T47D (cell line): Measurements from ENCODE around the gene LRP1-AS.
A peak's percentile ranks its signal among the peaks of the same experiment; 100 is the strongest.

Experiments used
- DNase-seq, 2 experiments: peaks; one replicate each; pipeline versions ENCODE4 v3.0.0 to v3.0.0-alpha.2; 2011 to 2012; ENCODE audit warnings: low read depth in 1 of 2, low spot score in 1 of 2
- JUND ChIP-seq: IDR thresholded peaks from 2 replicates; pipeline ENCODE4 v1.6.1; 2012; ENCODE audit warnings: low read depth
- in situ Hi-C: cut with HindIII; loops from 2 replicates; pipeline ENCODE4 v1.10.0; 2016; ENCODE audit warnings: low sequenced_read_pairs, low pct_unique_long_range_greater_than_20kb

Gene LRP1-AS

GRCh38 chr12:57146961-57147944 lies at the start of gene LRP1-AS:
Gene LRP1-AS, minus strand, starts transcription at chr12:57147619.
- no peak for TF ChIP-seq JUND
- no peak for DNase-seq
- in situ Hi-C loops: no loop called here

- in situ Hi-C loops: no loop called here
- no peak for TF ChIP-seq JUND
These were observed 49.5 kb upstream of the LRP1-AS start for GRCh38 chr12:57196956-57197355.

GRCh38 chr12:57196439-57196838 lies 49.0 kb upstream of the LRP1-AS start:
- no peak for TF ChIP-seq JUND
- in situ Hi-C loops: no loop called here
- no peak for DNase-seq

More at GRCh38 chr12:57196956-57197355, 49.5 kb upstream of the LRP1-AS start:
- no peak for DNase-seq

GRCh38 chr12:57195611-57196371 lies 48.4 kb upstream of the LRP1-AS start:
- in situ Hi-C loops: no loop called here
- no peak for DNase-seq
- TF ChIP-seq JUND: no peak

GRCh38 chr12:57195186-57195585 lies 47.8 kb upstream of the LRP1-AS start:
- DNase-seq: no peak
- in situ Hi-C loops: no loop called here

DNA sequence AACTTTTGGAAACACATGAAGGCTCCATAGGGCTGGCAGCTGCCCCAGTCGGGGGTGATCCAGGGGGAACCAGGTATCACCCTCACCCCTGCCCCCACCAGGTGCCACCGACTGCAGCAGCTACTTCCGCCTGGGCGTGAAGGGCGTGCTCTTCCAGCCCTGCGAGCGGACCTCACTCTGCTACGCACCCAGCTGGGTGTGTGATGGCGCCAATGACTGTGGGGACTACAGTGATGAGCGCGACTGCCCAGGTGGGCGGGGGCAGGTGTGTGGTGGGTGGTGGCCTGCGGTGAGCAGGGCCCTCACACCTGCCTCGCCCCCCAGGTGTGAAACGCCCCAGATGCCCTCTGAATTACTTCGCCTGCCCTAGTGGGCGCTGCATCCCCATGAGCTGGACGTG lies 46.8 kb upstream of the LRP1-AS start:
- no peak for TF ChIP-seq JUND
- no peak for DNase-seq
- in situ Hi-C loops: no loop called here

More at GRCh38 chr12:57195186-57195585, 47.8 kb upstream of the LRP1-AS start:
- no peak for TF ChIP-seq JUND

GRCh38 chr12:57193706-57194245 lies 46.4 kb upstream of the LRP1-AS start:
- peak in 1 of 2 experiments; percentile 23 for DNase-seq
- in situ Hi-C loops: no loop called here
- TF ChIP-seq JUND: no peak

DNA sequence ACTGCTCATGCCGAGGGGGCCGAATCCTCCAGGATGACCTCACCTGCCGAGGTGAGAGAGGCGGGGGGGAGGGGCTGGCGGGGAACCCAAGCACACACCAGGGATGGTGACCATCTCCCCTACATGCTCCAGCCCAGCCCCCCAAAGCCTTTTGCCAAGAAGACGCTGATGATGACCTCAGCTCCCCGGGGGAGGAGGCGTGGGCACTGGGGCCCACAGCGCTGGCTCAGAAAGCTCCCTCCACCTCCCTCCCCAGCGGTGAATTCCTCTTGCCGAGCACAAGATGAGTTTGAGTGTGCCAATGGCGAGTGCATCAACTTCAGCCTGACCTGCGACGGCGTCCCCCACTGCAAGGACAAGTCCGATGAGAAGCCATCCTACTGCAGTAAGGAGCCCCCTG lies 45.5 kb upstream of the LRP1-AS start:
- DNase-seq: no peak
- no peak for TF ChIP-seq JUND
- in situ Hi-C loops: no loop called here

- no peak for DNase-seq
- in situ Hi-C loops: no loop called here
- no peak for TF ChIP-seq JUND
These were observed 44.0 kb upstream of the LRP1-AS start for GRCh38 chr12:57191410-57191809.

DNA sequence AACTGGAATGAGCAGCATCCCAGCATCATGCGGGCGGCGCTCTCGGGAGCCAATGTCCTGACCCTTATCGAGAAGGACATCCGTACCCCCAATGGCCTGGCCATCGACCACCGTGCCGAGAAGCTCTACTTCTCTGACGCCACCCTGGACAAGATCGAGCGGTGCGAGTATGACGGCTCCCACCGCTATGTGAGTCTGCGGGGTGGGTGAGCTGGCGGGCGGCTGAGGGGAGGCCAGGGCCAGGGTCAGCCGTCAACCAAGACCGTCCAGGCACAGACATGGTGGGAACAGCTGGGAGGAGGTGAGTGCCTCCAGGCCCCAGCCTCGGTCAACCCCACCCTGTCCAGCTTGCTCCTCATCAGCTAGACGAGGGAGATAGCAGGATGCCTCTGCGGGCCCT lies 43.4 kb upstream of the LRP1-AS start:
- no peak for TF ChIP-seq JUND
- in situ Hi-C loops: no loop called here
- no peak for DNase-seq

GRCh38 chr12:57190037-57190436 lies 42.6 kb upstream of the LRP1-AS start:
- no peak for TF ChIP-seq JUND
- DNase-seq: no peak
- in situ Hi-C loops: no loop called here

DNA sequence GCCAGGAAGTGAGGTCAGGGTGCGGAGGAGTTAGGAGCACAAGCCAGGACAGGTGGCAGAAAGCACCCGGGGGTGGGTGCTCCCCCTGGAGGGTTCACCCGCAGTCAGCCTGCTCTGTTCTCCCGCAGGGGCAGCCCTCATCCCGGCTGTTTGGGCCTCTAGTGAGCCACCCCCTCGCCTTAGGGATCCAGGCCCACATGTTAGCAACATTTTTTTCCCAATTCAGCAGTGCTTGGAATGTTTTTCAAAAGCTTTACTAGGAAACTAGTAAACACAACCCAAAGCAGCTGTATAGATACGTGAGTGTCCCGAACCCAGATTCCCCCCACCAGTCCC lies 40.6 kb upstream of the LRP1-AS start:
- in situ Hi-C loops: no loop called here
- TF ChIP-seq JUND: no peak
- no peak for DNase-seq
